GM18508 (cell line): Measurements from ENCODE around the gene GIT1.

ENCODE experiments used
- ATAC-seq: cut with Tn5 transposase; IDR thresholded peaks from one replicate; pipeline ENCODE4 v1.9.1; 2021; ENCODE audit warnings: moderate number of reproducible peaks; ENCODE audit not compliant: insufficient read depth, unreplicated experiment

Gene GIT1

GRCh38 chr17:29546830-29547229, 42.6 kb downstream of the GIT1 start:
- ATAC-seq: no peak

GRCh38 chr17:29546085-29546484, 43.4 kb downstream of the GIT1 start:
- ATAC-seq: no peak

- no peak for ATAC-seq
Measured at GRCh38 chr17:29544066-29544465, 45.4 kb downstream of the GIT1 start.

GRCh38 chr17:29533976-29534375, 55.5 kb downstream of the GIT1 start:
- no peak for ATAC-seq

DNA sequence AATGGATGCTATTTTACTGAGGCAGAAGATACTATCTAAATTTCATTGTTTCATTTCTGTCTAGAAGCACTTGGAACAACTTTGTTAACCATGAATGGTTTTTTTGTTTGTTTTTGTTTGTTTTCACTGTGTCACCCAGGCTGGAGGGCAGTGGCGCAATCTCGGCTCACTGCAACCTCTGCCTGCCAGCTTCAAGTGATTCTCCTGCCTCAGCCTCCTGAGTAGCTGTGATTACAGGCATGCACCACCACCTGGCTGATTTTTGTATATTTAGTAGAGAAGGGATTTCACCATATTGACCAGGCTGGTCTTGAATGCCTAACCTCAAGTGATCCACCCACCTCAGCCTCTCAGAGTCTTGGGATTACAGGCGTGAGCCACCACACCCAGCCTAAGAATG, 63.1 kb downstream of the GIT1 start:
- no peak for ATAC-seq

DNA sequence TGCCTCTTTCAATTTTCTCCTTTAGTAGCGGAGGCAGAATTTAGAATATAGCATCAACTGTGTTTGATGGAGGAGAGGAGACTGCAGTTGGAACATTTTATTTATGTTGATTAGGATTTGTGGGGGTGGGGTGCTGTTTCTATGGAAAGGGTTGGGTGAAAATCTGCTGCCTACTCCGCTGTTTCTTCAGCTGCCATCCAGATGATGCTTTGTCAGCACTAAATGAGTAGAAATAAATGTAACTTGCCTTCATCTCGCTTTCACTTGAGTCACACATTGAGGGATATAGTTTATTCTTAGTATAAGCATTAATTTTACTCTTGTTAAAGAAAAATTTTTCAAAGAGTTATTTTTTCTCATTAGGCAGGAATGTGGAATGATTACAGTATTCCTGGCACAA, 64.8 kb downstream of the GIT1 start:
- no peak for ATAC-seq
